ENCODE results near the gene SBF1. TPM values are rescaled to one million over a fixed set of nuclear protein-coding genes. Genes with fewer than 3 reads are reported as not detected.

The SBF1 gene
- total RNA-seq, 1 experiment from 2014 or later: 21.5 TPM

DNA sequence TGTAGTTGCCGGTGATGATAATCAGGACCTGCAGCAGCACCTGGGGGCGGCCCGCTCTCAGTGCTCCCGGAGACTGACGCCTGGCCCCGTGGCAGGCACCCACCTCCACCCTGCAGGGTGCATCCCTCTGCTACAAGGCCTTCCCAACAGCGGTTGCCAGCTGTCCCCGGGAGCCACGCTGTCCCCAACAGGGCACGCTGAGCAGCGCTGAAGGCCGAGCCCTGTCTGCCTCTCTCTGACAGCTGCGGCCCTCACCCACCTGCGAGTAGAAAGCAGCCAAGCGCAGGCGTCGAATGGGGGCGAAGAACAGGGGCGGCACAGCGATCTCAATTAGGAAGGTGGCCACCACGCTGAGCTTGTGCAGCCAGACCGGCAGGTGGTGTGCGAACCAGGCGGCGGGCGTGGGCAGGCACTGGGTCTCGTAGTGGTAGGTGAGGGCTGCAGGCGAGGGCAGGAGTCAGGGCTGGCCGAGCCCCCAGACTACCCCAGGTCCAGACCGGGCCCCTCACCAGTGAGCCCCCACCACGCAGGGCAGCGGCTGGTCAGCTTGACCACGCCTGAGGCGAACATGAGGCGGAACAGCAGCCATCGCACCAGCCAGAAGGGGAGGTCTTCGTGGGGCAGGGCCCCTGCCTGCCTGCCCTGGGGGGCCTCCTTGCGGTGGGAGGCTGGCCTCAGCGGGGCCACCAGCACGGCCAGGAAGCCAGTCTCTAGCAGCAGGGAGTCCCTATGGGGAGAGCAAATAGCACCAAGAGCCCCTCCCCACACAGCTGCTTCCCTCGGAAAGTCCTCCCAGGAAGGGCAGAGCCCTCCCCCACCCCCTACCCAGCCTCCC lies 31.2 kb upstream of the SBF1 start:
- no peak for DNase-seq (ENCODE audit: low read depth)

- DNase-seq (ENCODE audit: low read depth): no peak
Observed at GRCh38 chr22:50505276-50505775, 30.5 kb upstream of the SBF1 start.

- DNase-seq (ENCODE audit: low read depth): no peak
Observed at GRCh38 chr22:50504369-50505211, 29.8 kb upstream of the SBF1 start.

GRCh38 chr22:50503475-50504145 lies 28.8 kb upstream of the SBF1 start:
- DNase-seq (ENCODE audit: low read depth): no peak

DNA sequence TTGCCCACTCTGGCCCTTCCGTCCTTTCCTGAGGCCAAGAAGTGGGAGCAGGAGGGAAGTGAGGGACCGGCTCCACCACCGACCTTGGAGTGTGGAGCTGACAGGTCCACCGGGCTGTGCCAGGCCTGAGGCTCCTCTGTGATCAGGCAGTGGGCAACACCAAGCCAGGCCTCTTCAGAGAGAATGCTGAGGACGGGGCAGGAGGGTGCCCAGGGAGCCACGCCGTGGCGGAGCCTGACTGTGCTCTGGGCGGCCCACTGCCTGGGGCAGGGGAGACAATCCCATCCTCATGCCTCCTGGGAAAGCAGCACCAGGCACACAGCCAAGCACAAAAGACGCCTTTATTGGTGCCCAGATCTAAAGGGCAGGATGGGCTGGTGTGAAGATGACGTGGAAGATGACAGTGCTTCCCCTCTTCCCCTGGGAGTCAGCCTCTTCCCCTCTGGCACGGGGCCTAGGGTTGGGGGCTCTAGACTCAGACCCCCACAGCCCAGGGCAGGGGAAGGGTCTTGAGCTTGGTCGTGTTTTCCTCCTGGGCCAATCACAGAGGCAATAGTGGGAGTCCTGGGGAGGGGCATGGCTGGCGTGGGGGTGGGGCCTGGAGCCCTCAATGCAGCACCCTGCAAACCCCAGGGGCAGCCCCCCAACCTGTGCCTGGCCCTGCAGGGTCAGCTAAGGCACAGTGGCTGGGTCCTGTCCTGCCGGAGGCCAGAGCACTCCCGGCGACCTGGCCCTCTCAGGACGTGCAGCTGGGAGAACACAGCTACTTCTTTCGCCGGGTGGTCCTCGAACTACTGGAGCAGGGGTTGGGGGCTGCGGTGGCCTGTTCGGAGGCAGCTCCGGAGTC lies 28.0 kb upstream of the SBF1 start:
- DNase-seq (ENCODE audit: low read depth): no peak

- no peak for DNase-seq (ENCODE audit: low read depth)
Observed at GRCh38 chr22:50502096-50502495, 27.3 kb upstream of the SBF1 start.

DNA sequence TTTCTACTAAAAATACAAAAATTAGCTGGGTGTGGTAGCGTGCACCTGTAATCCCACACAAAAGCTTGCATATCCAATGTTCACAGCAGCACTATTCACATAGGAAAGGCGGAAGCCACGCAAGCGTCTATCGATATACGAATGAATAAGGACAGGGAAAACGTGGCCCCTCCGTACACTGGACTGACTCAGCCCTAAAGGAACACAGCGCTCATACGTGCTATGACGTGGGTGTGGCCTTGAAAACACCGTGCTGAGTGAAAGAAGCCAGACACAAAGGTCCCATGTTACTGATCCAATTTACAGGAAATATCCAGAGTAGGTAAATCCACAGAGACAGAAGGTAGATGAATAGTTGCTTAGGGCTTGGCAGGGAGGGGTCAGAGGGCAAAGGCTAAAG lies 25.6 kb upstream of the SBF1 start:
- no peak for DNase-seq (ENCODE audit: low read depth)

DNA sequence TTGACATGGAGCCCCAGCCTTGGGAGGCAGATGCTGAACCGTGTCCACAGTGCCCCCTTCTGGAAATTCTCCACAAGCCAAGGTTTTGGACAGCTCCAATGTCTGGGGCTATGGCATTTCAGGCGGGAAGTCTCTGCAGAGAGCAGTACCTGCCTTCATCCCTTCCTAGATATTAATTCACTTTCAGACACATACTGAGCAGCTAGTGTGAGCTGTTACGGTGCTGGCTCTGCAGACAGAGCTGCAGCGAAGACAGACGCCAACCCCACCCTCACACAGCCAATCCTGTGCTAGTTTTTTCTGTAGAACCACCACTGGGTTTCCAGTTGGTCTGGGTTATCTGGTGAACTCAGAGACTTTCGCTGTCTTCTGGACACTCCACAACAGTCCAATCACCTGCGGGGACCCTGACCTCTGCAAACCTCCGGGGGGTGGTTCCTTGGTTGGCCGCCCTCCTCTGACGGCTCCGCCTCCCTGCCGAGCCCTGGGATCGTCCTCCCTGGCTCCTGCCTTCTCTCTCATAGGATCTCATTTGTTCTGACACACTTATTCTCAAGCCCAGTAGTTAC lies 23.6 kb upstream of the SBF1 start:
- DNase-seq (ENCODE audit: low read depth): peak; percentile 67

GRCh38 chr22:50497093-50497492 lies 22.3 kb upstream of the SBF1 start:
- DNase-seq (ENCODE audit: low read depth): no peak

GRCh38 chr22:50490531-50491308 lies 15.9 kb upstream of the SBF1 start:
- no peak for DNase-seq (ENCODE audit: low read depth)

GRCh38 chr22:50489363-50490243 lies 14.8 kb upstream of the SBF1 start:
- DNase-seq (ENCODE audit: low read depth): no peak

GRCh38 chr22:50488886-50489285 lies 14.1 kb upstream of the SBF1 start:
- no peak for DNase-seq (ENCODE audit: low read depth)

DNA sequence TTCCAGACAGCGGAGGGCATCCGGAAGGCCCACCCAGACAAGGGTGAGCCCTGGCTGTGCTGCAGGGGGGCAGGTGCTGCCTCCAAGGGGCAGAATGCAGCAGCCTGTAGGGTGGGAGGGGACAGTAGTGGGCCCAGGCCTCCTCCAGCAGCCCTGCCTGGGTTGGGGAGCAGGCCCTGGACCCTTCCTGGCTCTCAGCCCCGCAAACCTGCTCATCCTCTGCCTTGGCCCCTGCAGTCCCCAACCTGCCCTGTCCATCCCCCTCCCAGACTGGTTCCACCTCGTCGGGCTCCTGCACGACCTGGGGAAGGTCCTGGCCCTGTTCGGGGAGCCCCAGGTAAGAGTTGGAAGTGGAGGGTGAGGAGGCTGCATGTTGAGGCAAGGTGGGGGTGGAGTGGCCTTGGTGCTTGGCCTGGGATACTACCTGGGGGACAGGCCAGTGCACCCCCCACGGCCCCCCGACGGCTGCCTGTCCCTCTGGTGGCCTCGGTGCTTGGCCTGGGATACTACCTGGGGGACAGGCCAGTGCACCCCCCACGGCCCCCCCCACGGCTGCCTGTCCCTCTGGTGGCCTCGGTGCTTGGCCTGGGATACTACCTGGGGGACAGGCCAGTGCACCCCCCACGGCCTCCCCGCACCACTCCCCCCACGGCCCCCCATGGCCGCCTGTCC lies 13.3 kb upstream of the SBF1 start:
- DNase-seq (ENCODE audit: low read depth): no peak

- DNase-seq (ENCODE audit: low read depth): no peak
Observed at GRCh38 chr22:50487290-50488005, 12.6 kb upstream of the SBF1 start.

- DNase-seq (ENCODE audit: low read depth): peak; percentile 48
Observed at GRCh38 chr22:50486561-50487289, 11.9 kb upstream of the SBF1 start, which contains the start of gene MIOX. TSS of gene MIOX (plus strand) at chr22:50486859. CDS start at chr22:50486898, 39 bp downstream.

GRCh38 chr22:50485221-50486131 lies 10.6 kb upstream of the SBF1 start:
- peak; percentile 34 for DNase-seq (ENCODE audit: low read depth)

All from RPMI7951 (cell line).